Activated T-helper 17 cell treated with anti-CD3 and anti-CD28 coated beads, Interleukin-2, amount 50 U/mL, for 72 hours (primary cell): Measurements from ENCODE around the gene SORCS2. TPM values are rescaled to one million over a fixed set of nuclear protein-coding genes. Genes with fewer than 3 reads are reported as not detected.
A peak's percentile ranks its signal among the peaks of the same experiment; 100 is the strongest.

Source experiments
- ATAC-seq: fragments of 150-1000 bp; cut with Tn5 transposase; replicated peaks from 2 replicates; pipeline ENCODE4 v1.10.0; 2021; ENCODE audit warnings: mild to moderate bottlenecking, moderate library complexity
- H3K27ac Mint-ChIP-seq: one replicate; pipeline ENCODE4 v1.8.0; 2022; ENCODE audit warnings: mixed read lengths
- H3K27me3 Mint-ChIP-seq: one replicate; pipeline ENCODE4 v1.8.0; 2022; ENCODE audit warnings: mixed read lengths
- H3K36me3 Mint-ChIP-seq: one replicate; pipeline ENCODE4 v1.8.0; 2022; ENCODE audit warnings: low read depth, mild to moderate bottlenecking, mixed read lengths
- H3K4me1 Mint-ChIP-seq: one replicate; pipeline ENCODE4 v1.8.0; 2022; ENCODE audit warnings: mixed read lengths
- H3K4me3 Mint-ChIP-seq: one replicate; pipeline ENCODE4 v1.8.0; 2022; ENCODE audit warnings: mild to moderate bottlenecking, mixed read lengths
- H3K9me3 Mint-ChIP-seq: one replicate; pipeline ENCODE4 v1.8.0; 2022; ENCODE audit warnings: mixed read lengths
- total RNA-seq, 2 donors: library from RNA; stranded (reverse); gene quantifications; one replicate each; pipeline ENCODE4 v1.2.3, GENCODE V29; 2022

Gene SORCS2
- total RNA-seq, 2 donors from 2014 or later = 0.04 to 0.26 TPM

GRCh38 chr4:7298619-7299009 is 106.3 kb downstream of the SORCS2 start:
- Mint-ChIP-seq H3K4me3 (no peak overlapping the region), H3K36me3 (no peaks in the 10 kb centered on the region), H3K27me3 (peaks cover 19% of the 10 kb centered on the region), H3K4me1 (no peaks in the 10 kb centered on the region), H3K9me3 (no peaks in the 10 kb centered on the region), H3K27ac (no peak overlapping the region)
- ATAC-seq = no peak

GRCh38 chr4:7299010-7299907 is 106.9 kb downstream of the SORCS2 start:
- Mint-ChIP-seq H3K9me3 (no peaks in the 10 kb centered on the region), H3K36me3 (no peaks in the 10 kb centered on the region), H3K4me3 (no peak overlapping the region), H3K4me1 (no peaks in the 10 kb centered on the region), H3K27ac (no peak overlapping the region), H3K27me3 (peaks cover 20% of the 10 kb centered on the region)
- ATAC-seq = no peak

DNA sequence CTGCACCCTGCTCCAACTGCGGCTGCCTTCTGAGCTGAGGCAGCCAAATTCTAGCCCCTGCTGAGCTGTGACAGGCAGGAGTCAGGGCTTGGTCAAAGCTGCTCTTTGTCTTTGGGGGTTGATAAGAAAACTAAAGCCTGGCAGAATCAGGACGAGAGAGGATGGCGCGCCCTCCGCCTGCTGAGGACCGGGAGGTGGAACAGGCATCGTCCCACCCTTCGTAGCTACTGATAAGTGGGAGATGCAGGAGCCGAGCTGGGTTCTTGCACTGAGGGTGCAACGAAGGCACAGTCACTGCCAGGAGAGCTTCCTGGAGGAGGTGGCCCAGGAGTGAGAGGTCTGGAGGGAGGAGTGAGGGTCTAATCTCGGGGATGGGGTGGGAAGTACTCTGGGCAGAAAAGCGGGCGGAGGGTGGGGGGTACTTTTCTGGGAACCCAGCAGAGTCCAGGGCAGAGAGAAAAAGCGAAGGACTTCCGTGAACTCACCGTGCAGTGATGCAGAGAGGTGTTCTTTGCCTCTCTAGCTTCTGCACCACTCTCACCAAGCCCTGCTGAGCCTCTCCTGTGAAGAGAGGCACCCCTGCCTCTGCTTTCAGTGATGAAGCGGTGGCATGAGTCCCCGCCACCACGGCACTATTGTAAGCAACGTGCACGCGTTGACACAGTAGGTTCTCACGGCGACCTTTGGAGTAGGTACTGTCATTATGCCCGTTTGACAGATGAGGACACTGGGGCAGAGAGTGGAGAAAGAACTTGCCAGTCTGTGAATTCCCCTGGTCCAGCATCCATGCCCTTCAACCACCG is 107.8 kb downstream of the SORCS2 start:
- Mint-ChIP-seq H3K9me3 (no peaks in the 10 kb centered on the region), H3K27me3 (peaks cover 20% of the 10 kb centered on the region), H3K36me3 (no peaks in the 10 kb centered on the region), H3K27ac (no peak overlapping the region), H3K4me1 (no peaks in the 10 kb centered on the region), H3K4me3 (no peak overlapping the region)
- peak; percentile 11 for ATAC-seq

DNA sequence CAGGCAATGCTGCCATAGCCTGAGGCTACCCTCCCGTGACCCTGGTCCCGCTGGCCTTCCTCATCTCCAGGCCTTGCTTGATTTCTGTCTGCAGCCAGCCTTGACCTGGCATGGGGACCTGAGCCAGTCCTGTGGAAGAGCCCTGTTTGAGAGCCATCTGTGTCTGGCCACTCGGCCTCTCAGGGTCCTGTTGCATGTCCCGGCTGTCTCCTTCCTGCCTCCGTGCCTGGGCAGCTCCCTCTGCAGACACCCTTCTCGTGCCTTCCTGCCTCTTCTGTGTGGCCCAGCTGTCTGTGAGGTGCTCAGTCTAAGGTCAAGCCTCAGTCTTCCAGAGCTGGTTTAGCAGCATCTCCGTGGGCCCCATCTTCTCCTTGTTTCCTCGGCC is 108.4 kb downstream of the SORCS2 start:
- H3K4me3 Mint-ChIP-seq = no peak overlapping the region
- H3K9me3 Mint-ChIP-seq = no peaks in the 10 kb centered on the region
- no peak overlapping the region for H3K27ac Mint-ChIP-seq
- H3K27me3 Mint-ChIP-seq = peaks cover 20% of the 10 kb centered on the region
- peak; percentile 12 for ATAC-seq
- no peaks in the 10 kb centered on the region for H3K4me1 Mint-ChIP-seq
- H3K36me3 Mint-ChIP-seq = no peaks in the 10 kb centered on the region

- no peaks in the 10 kb centered on the region for H3K9me3 Mint-ChIP-seq
- H3K36me3 Mint-ChIP-seq = no peaks in the 10 kb centered on the region
- peaks cover 20% of the 10 kb centered on the region for H3K27me3 Mint-ChIP-seq
- ATAC-seq = no peak
- H3K27ac Mint-ChIP-seq = no peak overlapping the region
- no peak overlapping the region for H3K4me3 Mint-ChIP-seq
- no peaks in the 10 kb centered on the region for H3K4me1 Mint-ChIP-seq
Measured at GRCh38 chr4:7301126-7301785, 108.9 kb downstream of the SORCS2 start.

GRCh38 chr4:7301846-7302630 is 109.7 kb downstream of the SORCS2 start:
- ATAC-seq = no peak
- no peaks in the 10 kb centered on the region for H3K36me3 Mint-ChIP-seq
- peaks cover 20% of the 10 kb centered on the region for H3K27me3 Mint-ChIP-seq
- H3K4me1 Mint-ChIP-seq = no peaks in the 10 kb centered on the region
- H3K27ac Mint-ChIP-seq = no peak overlapping the region
- no peaks in the 10 kb centered on the region for H3K9me3 Mint-ChIP-seq
- H3K4me3 Mint-ChIP-seq = no peak overlapping the region

DNA sequence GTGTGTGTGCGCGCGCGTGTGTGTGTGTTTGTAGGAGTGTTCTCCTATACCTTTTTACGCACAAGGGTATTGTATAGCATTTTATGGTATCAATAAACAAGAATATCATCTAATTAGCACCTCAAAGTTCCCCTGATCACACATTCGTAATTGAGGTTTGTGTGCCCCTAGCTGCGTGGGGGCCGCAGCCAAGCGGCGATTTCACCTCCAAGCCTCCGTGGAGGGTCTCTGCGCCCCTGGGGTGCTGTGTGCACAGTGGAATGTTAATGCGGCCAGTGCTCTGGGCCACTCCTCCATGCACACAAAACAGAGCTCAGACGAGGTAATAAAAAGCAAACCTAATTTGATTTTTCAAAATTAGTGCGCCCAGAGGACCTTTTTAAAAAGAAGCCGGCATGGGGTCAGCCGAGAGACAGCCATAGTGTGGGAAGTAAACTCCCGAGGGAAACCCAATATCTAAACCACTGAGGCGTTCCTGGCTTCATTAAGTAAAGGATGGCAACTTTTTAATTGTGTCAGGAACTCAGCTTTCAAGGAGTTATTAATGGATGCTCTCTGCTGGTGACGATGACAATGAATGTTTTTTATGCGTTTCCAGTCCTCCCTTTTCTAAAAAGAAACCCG is 110.6 kb downstream of the SORCS2 start:
- no peak for ATAC-seq
- Mint-ChIP-seq H3K4me3 (no peak overlapping the region), H3K27me3 (peaks cover 24% of the 10 kb centered on the region), H3K9me3 (no peaks in the 10 kb centered on the region), H3K4me1 (no peaks in the 10 kb centered on the region), H3K27ac (no peak overlapping the region), H3K36me3 (no peaks in the 10 kb centered on the region)

GRCh38 chr4:7303561-7303960 is 111.2 kb downstream of the SORCS2 start:
- Mint-ChIP-seq H3K27ac (no peak overlapping the region), H3K36me3 (no peaks in the 10 kb centered on the region), H3K4me1 (no peaks in the 10 kb centered on the region), H3K27me3 (peaks cover 21% of the 10 kb centered on the region), H3K9me3 (no peaks in the 10 kb centered on the region), H3K4me3 (no peak overlapping the region)
- no peak for ATAC-seq

GRCh38 chr4:7304436-7304835 is 112.1 kb downstream of the SORCS2 start:
- no peak overlapping the region for H3K27ac Mint-ChIP-seq

GRCh38 chr4:7306021-7306965 is 114.0 kb downstream of the SORCS2 start:
- H3K4me1 Mint-ChIP-seq = no peaks in the 10 kb centered on the region
- H3K9me3 Mint-ChIP-seq = no peaks in the 10 kb centered on the region
- ATAC-seq = no peak
- H3K4me3 Mint-ChIP-seq = no peak overlapping the region
- H3K27me3 Mint-ChIP-seq = peaks cover 14% of the 10 kb centered on the region
- no peak overlapping the region for H3K27ac Mint-ChIP-seq
- no peaks in the 10 kb centered on the region for H3K36me3 Mint-ChIP-seq

More at GRCh38 chr4:7304436-7304835, 112.1 kb downstream of the SORCS2 start:
- no peak for ATAC-seq
- H3K27me3 Mint-ChIP-seq = peaks cover 21% of the 10 kb centered on the region
- H3K4me1 Mint-ChIP-seq = no peaks in the 10 kb centered on the region
- no peaks in the 10 kb centered on the region for H3K9me3 Mint-ChIP-seq
- H3K4me3 Mint-ChIP-seq = no peak overlapping the region
- no peaks in the 10 kb centered on the region for H3K36me3 Mint-ChIP-seq

GRCh38 chr4:7306986-7307385 is 114.6 kb downstream of the SORCS2 start:
- Mint-ChIP-seq H3K36me3 (no peaks in the 10 kb centered on the region), H3K27ac (no peak overlapping the region), H3K4me3 (no peak overlapping the region), H3K9me3 (no peaks in the 10 kb centered on the region), H3K27me3 (peaks cover 14% of the 10 kb centered on the region), H3K4me1 (no peaks in the 10 kb centered on the region)
- ATAC-seq = no peak

DNA sequence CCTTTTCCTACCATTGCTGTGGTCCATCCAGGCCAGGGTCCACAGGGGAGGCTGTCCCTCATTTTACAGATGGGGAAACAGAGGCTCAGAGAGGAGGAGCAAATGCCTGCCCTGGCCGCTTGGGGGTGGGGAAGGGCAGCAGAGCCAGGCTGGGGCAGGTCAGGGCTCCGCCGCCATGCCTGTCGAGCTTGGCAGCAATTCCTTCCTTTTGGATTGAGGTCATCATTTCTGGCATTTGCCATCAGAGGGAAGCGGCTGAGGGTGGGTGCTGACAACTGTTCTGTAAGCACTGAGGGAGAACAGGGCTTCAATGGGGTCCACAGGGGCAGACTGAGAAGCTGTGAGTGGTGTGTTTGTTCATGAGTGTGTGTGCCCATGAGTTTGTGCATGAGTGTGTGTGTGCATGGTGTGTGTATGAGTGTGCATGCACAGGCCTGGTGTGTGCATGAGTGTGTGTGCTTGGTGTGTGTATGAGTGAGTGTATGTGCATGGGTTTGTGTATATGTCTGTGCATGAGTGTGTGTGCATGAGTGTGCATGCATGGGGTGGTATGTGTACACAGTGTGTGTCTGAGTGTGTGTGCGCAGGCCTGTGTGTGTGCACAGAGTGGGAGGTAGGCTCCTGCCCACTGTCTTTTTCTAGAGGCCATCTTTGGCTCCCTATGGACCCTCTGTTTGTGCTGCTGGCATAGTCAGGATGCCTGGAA is 115.2 kb downstream of the SORCS2 start:
- no peak overlapping the region for H3K27ac Mint-ChIP-seq
- no peak for ATAC-seq
- no peaks in the 10 kb centered on the region for H3K4me1 Mint-ChIP-seq
- H3K4me3 Mint-ChIP-seq = no peak overlapping the region
- peaks cover 14% of the 10 kb centered on the region for H3K27me3 Mint-ChIP-seq
- H3K9me3 Mint-ChIP-seq = no peaks in the 10 kb centered on the region
- H3K36me3 Mint-ChIP-seq = no peaks in the 10 kb centered on the region
